ENCODE measurements around the gene CLASP1.
"Not testable (repeated sequence)": the region's sequence is repeated elsewhere in the genome, so short reads cannot be mapped to it uniquely, and the experiment has no call there.

The CLASP1 gene

GRCh38 chr2:121365061-121365460, 284.2 kb downstream of the CLASP1 start:
- DNase-seq = no peak

GRCh38 chr2:121363632-121364420, 285.4 kb downstream of the CLASP1 start:
- no peak for DNase-seq

GRCh38 chr2:121362774-121363173, 286.5 kb downstream of the CLASP1 start:
- no peak for DNase-seq

- no peak for DNase-seq
These were observed 287.0 kb downstream of the CLASP1 start for GRCh38 chr2:121362226-121362625.

- no peak for DNase-seq
These were observed 288.5 kb downstream of the CLASP1 start for GRCh38 chr2:121360566-121361300.

- no peak for DNase-seq
These were observed 289.3 kb downstream of the CLASP1 start for GRCh38 chr2:121359716-121360565.

- DNase-seq = no peak
These were observed 290.1 kb downstream of the CLASP1 start for GRCh38 chr2:121359170-121359569.

- no peak for DNase-seq
These were observed 291.0 kb downstream of the CLASP1 start for GRCh38 chr2:121358291-121358690.

GRCh38 chr2:121356058-121356640, 293.1 kb downstream of the CLASP1 start:
- no peak for DNase-seq

GRCh38 chr2:121355488-121355887, 293.8 kb downstream of the CLASP1 start:
- DNase-seq = no peak

GRCh38 chr2:121351521-121352318, 297.5 kb downstream of the CLASP1 start:
- no peak for DNase-seq

GRCh38 chr2:121350890-121351289, 298.4 kb downstream of the CLASP1 start:
- DNase-seq = no peak

- DNase-seq = no peak
These were observed 298.9 kb downstream of the CLASP1 start for GRCh38 chr2:121350402-121350775.

- no peak for DNase-seq
These were observed 299.4 kb downstream of the CLASP1 start for GRCh38 chr2:121349721-121350401.

GRCh38 chr2:121348128-121348740, 301.0 kb downstream of the CLASP1 start:
- no peak for DNase-seq

GRCh38 chr2:121346859-121347258, 302.4 kb downstream of the CLASP1 start:
- DNase-seq = no peak

GRCh38 chr2:121346407-121346806, 302.9 kb downstream of the CLASP1 start:
- no peak for DNase-seq

- DNase-seq = no peak
These were observed 303.4 kb downstream of the CLASP1 start for GRCh38 chr2:121345887-121346286.

- DNase-seq = no peak
These were observed 304.2 kb downstream of the CLASP1 start for GRCh38 chr2:121345101-121345500.

GRCh38 chr2:121343828-121344399, 305.3 kb downstream of the CLASP1 start:
- not testable (repeated sequence) for DNase-seq

GRCh38 chr2:121343191-121343590, 306.1 kb downstream of the CLASP1 start:
- no peak for DNase-seq

Data from activated CD8-positive, alpha-beta memory T cell treated with anti-CD3 and anti-CD28 coated beads, Interleukin-2, amount 50 U/mL, for 48 hours (primary cell).